NT2/D1 (cell line): ENCODE data around the gene NRXN2.

Experiments
- DNase-seq: peaks from one replicate; pipeline ENCODE4 v3.0.0-alpha.2; 2011; ENCODE audit warnings: low read depth, low spot score
- H3K27me3 ChIP-seq: 2 replicates; pipeline ENCODE4 v1.6.0; 2011; ENCODE audit warnings: mild to moderate bottlenecking; ENCODE audit not compliant: insufficient read length, insufficient read depth
- H3K36me3 ChIP-seq: 2 replicates; pipeline ENCODE4 v1.6.1; 2011; ENCODE audit warnings: mild to moderate bottlenecking, low read length, mixed read lengths; ENCODE audit not compliant: insufficient read depth, insufficient read length
- H3K4me1 ChIP-seq: 2 replicates; pipeline ENCODE4 v1.5.1; 2011; ENCODE audit not compliant: insufficient read depth, insufficient read length
- H3K4me3 ChIP-seq: 2 replicates; pipeline ENCODE4 v1.5.1; 2011; ENCODE audit warnings: low read depth; ENCODE audit not compliant: insufficient read length
- H3K9ac ChIP-seq: 2 replicates; pipeline ENCODE4 v1.6.0; 2011; ENCODE audit warnings: low read depth; ENCODE audit not compliant: insufficient read length
- H3K9me3 ChIP-seq: 2 replicates; pipeline ENCODE4 v1.5.1; 2011; ENCODE audit warnings: mild to moderate bottlenecking, low read length; ENCODE audit not compliant: insufficient read depth
- SUZ12 ChIP-seq: IDR thresholded peaks from 2 replicates; pipeline ENCODE4 v1.6.1; 2011; ENCODE audit not compliant: insufficient read length, insufficient read depth; ENCODE audit errors: extremely low read depth
- YY1 ChIP-seq: IDR thresholded peaks from 2 replicates; pipeline ENCODE4 v1.6.1; 2011; ENCODE audit not compliant: insufficient read length, insufficient read depth
- ZNF274 ChIP-seq: IDR thresholded peaks from 2 replicates; pipeline ENCODE4 v1.6.1; 2011; ENCODE audit warnings: mild to moderate bottlenecking, low read depth, low read length

NRXN2 gene

DNA sequence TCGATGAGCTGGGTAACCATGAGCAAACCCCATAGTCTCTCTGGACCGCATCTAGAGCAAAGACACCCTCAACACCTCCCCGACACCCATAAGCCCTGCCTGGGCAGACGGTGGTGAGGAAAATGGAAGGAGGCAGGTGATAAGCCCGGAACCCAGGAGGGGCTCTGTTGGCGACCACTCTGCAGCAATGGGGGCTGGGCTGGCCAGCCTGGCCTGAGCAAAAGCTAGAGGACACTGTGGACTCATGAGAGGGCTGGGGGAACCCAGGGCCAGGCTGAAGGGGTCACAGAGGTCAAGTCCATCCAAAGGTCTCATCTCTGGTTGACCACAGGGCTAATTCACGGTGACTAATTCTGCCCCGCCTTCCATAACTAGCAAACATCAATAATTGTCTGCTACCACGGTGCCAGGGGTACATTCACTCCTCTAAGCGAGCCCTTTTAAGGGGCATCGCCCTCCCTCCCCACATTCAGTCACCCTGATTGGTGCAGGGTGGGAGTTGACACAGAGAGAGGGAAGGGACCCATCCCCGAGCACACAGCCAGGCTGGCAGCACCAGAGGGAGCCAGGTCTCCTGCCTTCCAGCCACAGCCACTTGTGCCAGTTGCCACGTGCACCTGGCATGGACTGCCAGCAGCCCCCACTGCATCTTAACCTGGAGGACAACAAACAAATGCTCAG, 32.8 kb upstream of the NRXN2 start:
- Histone ChIP-seq H3K27me3 (no peaks in the 10 kb centered on the region), H3K9me3 (no peaks in the 10 kb centered on the region), H3K4me3 (no peak overlapping the region), H3K36me3 (no peaks in the 10 kb centered on the region), H3K9ac (no peak overlapping the region), H3K4me1 (peaks cover 25% of the 10 kb centered on the region)
- DNase-seq, result no peak
- TF ChIP-seq SUZ12 (no peak), ZNF274 (no peak), YY1 (no peak)

DNA sequence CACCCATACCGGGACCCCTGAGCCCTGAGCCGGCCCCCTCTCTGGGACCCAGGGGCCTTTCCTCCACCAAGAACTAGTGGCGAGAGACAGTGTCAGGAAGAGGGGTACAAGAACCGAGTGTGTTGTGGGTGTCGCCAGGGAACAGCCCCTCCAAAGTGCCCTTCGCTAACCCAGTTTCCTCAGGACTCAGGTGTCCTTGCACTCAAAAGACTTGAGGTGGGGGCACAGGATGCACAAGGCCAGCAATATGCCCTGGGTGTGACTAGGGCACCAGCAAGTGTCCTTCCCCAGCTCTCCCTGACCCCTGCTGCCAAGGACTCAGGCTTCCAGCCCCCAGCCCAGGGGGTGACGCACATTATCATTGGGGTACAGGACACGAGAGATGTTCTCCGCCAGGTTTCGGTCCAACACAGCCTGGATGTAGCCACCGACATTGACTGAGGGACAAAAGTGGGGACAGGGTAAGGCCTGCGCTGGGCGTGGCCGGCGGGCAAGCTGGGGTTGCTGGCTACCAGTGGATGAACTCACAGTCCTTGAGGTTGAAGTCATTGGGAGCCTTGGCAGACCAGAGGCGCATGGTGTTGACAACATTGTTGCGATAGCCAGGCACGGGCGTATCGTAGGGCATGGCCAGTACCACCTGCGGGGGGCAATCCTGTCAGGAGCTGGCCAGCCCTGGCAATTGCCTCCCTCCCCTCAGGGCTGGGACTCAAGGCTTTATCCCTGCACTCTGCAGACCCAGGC, 32.1 kb upstream of the NRXN2 start:
- no peak for TF ChIP-seq SUZ12
- Histone ChIP-seq H3K4me1 (peaks cover 20% of the 10 kb centered on the region), H3K9me3 (no peaks in the 10 kb centered on the region), H3K27me3 (no peaks in the 10 kb centered on the region), H3K4me3 (no peak overlapping the region), H3K9ac (no peak overlapping the region), H3K36me3 (no peaks in the 10 kb centered on the region)
- no peak for DNase-seq

- TF ChIP-seq YY1 (no peak), ZNF274 (no peak), SUZ12 (no peak)
- Histone ChIP-seq H3K36me3 (no peaks in the 10 kb centered on the region), H3K27me3 (no peaks in the 10 kb centered on the region), H3K9me3 (no peaks in the 10 kb centered on the region), H3K9ac (no peak overlapping the region), H3K4me1 (peaks cover 13% of the 10 kb centered on the region), H3K4me3 (no peak overlapping the region)
- DNase-seq, result no peak
These were observed 31.3 kb upstream of the NRXN2 start for GRCh38 chr11:64754124-64754918.

- no peak overlapping the region for H3K4me3 ChIP-seq
- DNase-seq, result no peak
- H3K36me3 ChIP-seq, result no peaks in the 10 kb centered on the region
- TF ChIP-seq YY1 (no peak), SUZ12 (no peak), ZNF274 (no peak)
- H3K9ac ChIP-seq, result no peak overlapping the region
- peaks cover 10% of the 10 kb centered on the region for H3K4me1 ChIP-seq
- no peaks in the 10 kb centered on the region for H3K27me3 ChIP-seq
- no peaks in the 10 kb centered on the region for H3K9me3 ChIP-seq
These were observed 30.6 kb upstream of the NRXN2 start for GRCh38 chr11:64753380-64754123.

DNA sequence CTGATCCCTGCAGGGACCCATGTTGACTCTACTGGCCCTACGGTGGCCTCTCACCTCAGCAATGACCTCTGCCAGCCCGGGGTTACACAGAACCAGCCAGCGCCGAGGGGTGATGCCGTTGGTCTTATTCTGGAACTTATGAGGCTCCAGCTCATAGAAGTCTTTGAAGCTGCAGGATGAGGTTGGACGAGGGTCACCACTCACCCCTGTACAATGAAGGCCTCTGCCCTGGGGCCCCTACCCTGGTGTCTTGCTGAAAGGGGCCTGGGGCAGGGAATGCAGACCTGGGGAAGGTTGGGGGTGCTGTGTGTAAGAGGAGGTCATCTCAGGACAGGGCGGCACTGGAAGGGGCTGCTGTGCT, 30.0 kb upstream of the NRXN2 start:
- TF ChIP-seq SUZ12, result no peak
- Histone ChIP-seq H3K9ac (no peak overlapping the region), H3K36me3 (no peaks in the 10 kb centered on the region), H3K4me3 (no peak overlapping the region), H3K9me3 (no peaks in the 10 kb centered on the region), H3K4me1 (peaks cover 10% of the 10 kb centered on the region), H3K27me3 (no peaks in the 10 kb centered on the region)
- no peak for DNase-seq

- H3K4me1 ChIP-seq, result peaks cover 10% of the 10 kb centered on the region
- no peaks in the 10 kb centered on the region for H3K36me3 ChIP-seq
- no peak for DNase-seq
- no peaks in the 10 kb centered on the region for H3K9me3 ChIP-seq
- no peak overlapping the region for H3K9ac ChIP-seq
- no peaks in the 10 kb centered on the region for H3K27me3 ChIP-seq
- H3K4me3 ChIP-seq, result no peak overlapping the region
- no peak for TF ChIP-seq YY1
- no peak for TF ChIP-seq SUZ12
- no peak for TF ChIP-seq ZNF274
These were observed 29.4 kb upstream of the NRXN2 start for GRCh38 chr11:64752175-64752970.
